Aorta (tissue), 5 donors: ENCODE data around the gene LRRC1. TPM values are rescaled to one million over a fixed set of nuclear protein-coding genes. Genes with fewer than 3 reads are reported as not detected.

Experiments used
- ATAC-seq: fragments of 200-7000 bp; cut with Tn5 transposase; one replicate; pipeline ENCODE4 v1.9.1; 2022; ENCODE audit warnings: moderate library complexity; ENCODE audit not compliant: low FRiP score
- DNase-seq, 2 donors: peaks; one replicate each; pipeline ENCODE4 v3.0.0-alpha.2; 2020
- H3K27ac ChIP-seq, 2 donors: one replicate each; pipeline ENCODE4 v1.5.1; 2013; ENCODE audit warnings: low read length in 2 of 2, mild to moderate bottlenecking in 2 of 2, moderate library complexity in 2 of 2, control low read depth in 1 of 2, inconsistent platforms in 1 of 2, low read depth in 1 of 2
- H3K27me3 ChIP-seq, 2 donors: one replicate each; pipeline ENCODE4 v1.6.1; 2013; ENCODE audit warnings: control low read depth in 1 of 2, low read length in 1 of 2, mild to moderate bottlenecking in 1 of 2, moderate library complexity in 1 of 2; ENCODE audit not compliant: insufficient read depth in 2 of 2, control insufficient read depth in 1 of 2
- H3K36me3 ChIP-seq, 2 donors: one replicate each; pipeline ENCODE4 v1.6.1; 2013; ENCODE audit warnings: control low read depth in 1 of 2, low read length in 1 of 2, mild to moderate bottlenecking in 1 of 2; ENCODE audit not compliant: insufficient read depth in 2 of 2, control insufficient read depth in 1 of 2
- H3K4me1 ChIP-seq, 2 donors: one replicate each; pipeline ENCODE4 v1.6.1; 2013; ENCODE audit warnings: low read length in 2 of 2, control low read depth in 1 of 2, mild to moderate bottlenecking in 1 of 2, moderate library complexity in 1 of 2; ENCODE audit not compliant: insufficient read depth in 2 of 2, control insufficient read depth in 1 of 2
- H3K4me3 ChIP-seq, 2 donors: one replicate each; pipeline ENCODE4 v1.5.1; 2013; ENCODE audit warnings: low read length in 2 of 2, control low read depth in 1 of 2, mild to moderate bottlenecking in 1 of 2
- H3K9me3 ChIP-seq: one replicate; pipeline ENCODE4 v1.6.1; 2013; ENCODE audit warnings: mild to moderate bottlenecking, low read length; ENCODE audit not compliant: control insufficient read depth
- WGBS, 2 donors: extraction: QIAGEN DNeasy Blood & Tissue Kit; methylation state at CpG; one replicate each; pipeline ENCODE4 v1.1.7; 2013; 5-methylcytosine and 5-hydroxymethylcytosine counted together
- intact Hi-C, 2 donors: fragments of 100-400 bp; cut with DNase I; formaldehyde crosslinking; loops; one replicate each; pipeline versions ENCODE4 v1.14.2 to v1.15.0; 2022
- polyA plus RNA-seq, 2 donors: library from polyadenylated mRNA; stranded (reverse); fragments of 200-250 nt; gene quantifications; one replicate each; pipeline ENCODE4 v1.2.3, GENCODE V29; 2013
- total RNA-seq, 2 donors: library from RNA; stranded (reverse); fragmentation: NEBNext Ultra II Directional; extraction: Animal tissue kit (Norgen Biotek cat#: 25700); gene quantifications; one replicate each; pipeline ENCODE4 v1.2.1, GENCODE V29; 2021
- donor health status: healthy with polysubstance abuse.
- donor health status: Bipolar disorder and iron deficiency.
- donor health status: DM: no; HTN: no; CAD: no.
- donor health status: DM: no; HTN: no; CAD: no.
- donor health status: DM: yes; HTN: yes; CAD: no.

Gene LRRC1
- total and polyA plus RNA-seq, 4 donors, result 5.5 to 25.4 (median 15.8) TPM

DNA sequence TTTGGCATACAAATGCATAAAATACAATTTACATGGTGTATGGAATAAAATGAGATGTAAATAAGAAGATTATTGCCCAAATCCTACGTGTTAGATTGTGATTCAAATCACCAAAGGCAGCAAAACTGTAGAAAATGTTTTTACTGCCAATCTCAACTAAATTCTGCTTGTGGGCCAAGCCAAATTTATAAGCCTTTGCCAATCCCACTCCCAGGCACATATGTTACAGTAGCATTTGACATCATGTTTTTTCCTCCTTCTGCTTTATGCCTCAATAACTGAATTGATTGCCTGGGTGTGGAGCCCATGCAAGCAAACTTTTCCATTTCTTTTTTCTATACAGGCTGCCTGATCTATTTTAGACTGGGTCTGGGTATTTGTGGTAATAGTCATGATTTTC is 36.3 kb upstream of the LRRC1 start:
- no peak for ATAC-seq
- H3K36me3 ChIP-seq, result no peaks in the 10 kb centered on the region
- H3K27me3 ChIP-seq, result no peaks in the 10 kb centered on the region
- no peak for DNase-seq
- intact Hi-C loops, result no loop called here
- H3K9me3 ChIP-seq, result no peaks in the 10 kb centered on the region
- no peaks in the 10 kb centered on the region for H3K4me1 ChIP-seq
- no peak overlapping the region for H3K27ac ChIP-seq
- H3K4me3 ChIP-seq, result no peak overlapping the region
- WGBS, 2 donors, result 0 to 7% methylated on average over 1 of the region's 1 CpG

DNA sequence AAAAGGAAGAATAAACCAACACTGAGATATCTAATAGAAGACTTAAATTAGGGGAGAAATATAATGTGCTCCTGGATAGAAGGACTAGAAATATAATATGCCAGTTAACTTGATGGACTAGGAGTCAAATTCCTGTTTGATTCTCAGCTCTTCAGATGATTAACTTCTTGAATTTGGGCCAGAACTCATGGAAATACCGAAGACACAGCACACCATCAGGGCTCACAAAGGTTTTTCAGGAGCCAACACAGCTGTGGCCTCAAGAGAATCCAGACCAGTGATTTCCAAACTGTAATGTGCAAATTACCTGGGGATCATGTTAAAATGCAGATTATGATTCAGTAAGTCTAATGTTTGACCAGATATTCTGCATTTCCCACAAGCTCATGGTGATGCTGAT is 33.8 kb upstream of the LRRC1 start:
- no peak overlapping the region for H3K4me3 ChIP-seq
- intact Hi-C loops, result no loop called here
- no peaks in the 10 kb centered on the region for H3K36me3 ChIP-seq
- no peaks in the 10 kb centered on the region for H3K4me1 ChIP-seq
- no peak overlapping the region for H3K27ac ChIP-seq
- no peaks in the 10 kb centered on the region for H3K9me3 ChIP-seq
- H3K27me3 ChIP-seq, result no peaks in the 10 kb centered on the region
- WGBS, 2 donors, result 66 to 77% methylated on average over 1 of the region's 1 CpG
- ATAC-seq, result no peak
- no peak for DNase-seq

DNA sequence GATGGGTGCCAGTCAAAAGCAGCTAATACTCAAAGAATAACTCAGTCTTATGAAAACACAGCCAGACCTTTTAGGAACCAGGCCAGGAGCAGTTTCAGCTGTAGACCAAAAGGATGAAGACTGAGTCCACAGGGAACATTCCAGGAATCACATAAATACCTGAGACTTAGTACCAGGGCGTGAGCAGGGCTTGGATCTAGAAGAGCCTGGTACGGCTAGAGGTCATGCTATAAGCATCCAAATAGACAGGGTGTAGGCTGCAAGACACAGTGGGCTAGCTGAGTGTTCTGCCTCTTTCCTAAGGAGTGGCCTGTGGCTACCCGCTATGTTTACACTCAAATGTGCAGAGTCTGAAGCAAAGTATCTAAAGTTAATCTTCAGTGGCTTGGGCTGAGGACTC is 29.5 kb upstream of the LRRC1 start:
- Histone ChIP-seq H3K27ac (no peak overlapping the region), H3K4me1 (no peaks in the 10 kb centered on the region), H3K4me3 (no peak overlapping the region), H3K27me3 (no peaks in the 10 kb centered on the region), H3K9me3 (no peaks in the 10 kb centered on the region), H3K36me3 (peaks cover 0 to 2% of the 10 kb centered on the region in 2 donors)
- intact Hi-C loops, result no loop called here
- no peak for ATAC-seq
- WGBS, 2 donors, result 77 to 78% methylated on average over 3 of the region's 3 CpGs
- DNase-seq, result no peak

DNA sequence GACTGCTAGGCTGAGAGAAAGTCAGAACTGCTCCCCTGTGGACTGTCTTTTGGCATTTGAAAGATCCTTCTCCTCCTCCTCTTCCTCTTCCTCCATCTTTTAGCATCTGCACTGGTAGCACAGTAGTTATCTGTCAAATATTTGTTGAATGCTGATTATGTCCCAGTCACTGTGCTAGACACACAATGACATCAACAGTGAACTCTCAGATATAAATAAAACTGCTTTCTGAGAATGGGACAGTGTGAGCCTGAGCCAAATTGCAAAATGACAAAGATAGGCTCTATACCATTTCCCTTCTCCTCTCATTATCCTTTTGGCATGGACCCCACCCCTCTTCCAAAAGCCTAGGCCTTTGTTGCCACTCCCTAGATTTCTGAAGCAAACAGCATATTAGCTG is 27.9 kb upstream of the LRRC1 start:
- Histone ChIP-seq H3K27ac (no peak overlapping the region), H3K27me3 (no peaks in the 10 kb centered on the region), H3K4me1 (peaks cover 0 to 1% of the 10 kb centered on the region in 2 donors), H3K9me3 (no peaks in the 10 kb centered on the region), H3K36me3 (peaks cover 0 to 2% of the 10 kb centered on the region in 2 donors), H3K4me3 (no peak overlapping the region)
- intact Hi-C loops, result no loop called here
- no peak for ATAC-seq
- DNase-seq, result no peak

DNA sequence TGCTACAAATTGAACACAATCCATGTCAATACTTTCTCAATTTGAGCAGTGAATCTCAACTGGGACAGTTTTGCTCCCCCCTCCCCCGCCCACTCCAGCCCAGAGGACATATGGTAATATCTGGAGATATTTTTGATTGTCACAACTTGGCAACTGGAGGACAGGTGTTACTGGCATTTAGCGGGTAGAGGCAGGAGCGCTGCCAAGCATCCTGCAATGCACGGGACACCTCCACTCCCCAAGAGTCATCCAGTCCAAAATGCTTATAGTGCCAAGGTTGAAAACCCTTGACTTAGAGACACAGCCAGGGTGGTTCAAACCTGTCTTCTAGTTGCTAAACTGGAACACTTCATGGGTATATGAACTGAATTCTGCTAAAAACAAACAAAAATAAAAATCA is 26.9 kb upstream of the LRRC1 start:
- Histone ChIP-seq H3K4me3 (no peak overlapping the region), H3K9me3 (no peaks in the 10 kb centered on the region), H3K27ac (no peak overlapping the region), H3K36me3 (peaks cover 0 to 2% of the 10 kb centered on the region in 2 donors), H3K27me3 (no peaks in the 10 kb centered on the region), H3K4me1 (peaks cover 0 to 1% of the 10 kb centered on the region in 2 donors)
- intact Hi-C loops, result no loop called here
- ATAC-seq (no peak), DNase-seq (no peak)
- WGBS, 2 donors, result 70 to 72% methylated on average over 4 of the region's 4 CpGs

DNA sequence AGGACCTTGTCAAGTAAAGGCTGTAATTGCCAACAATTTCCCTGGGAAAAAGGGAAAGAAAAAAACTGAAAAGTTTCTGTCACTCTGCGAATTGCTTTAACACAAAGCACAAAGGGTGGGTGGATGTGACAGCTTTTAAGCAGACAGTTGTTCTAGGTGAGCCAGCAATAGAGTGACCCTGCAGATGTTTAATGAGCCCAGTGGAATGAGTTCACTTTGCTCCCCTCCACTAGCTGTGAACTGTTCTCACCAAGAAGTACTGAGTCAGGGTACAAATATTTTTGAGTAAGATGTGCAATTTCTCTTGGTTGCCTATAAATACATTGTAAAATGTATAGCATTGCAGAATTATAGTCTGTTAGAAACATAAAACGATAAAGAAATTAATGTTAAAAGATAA is 26.2 kb upstream of the LRRC1 start:
- ATAC-seq, result no peak
- WGBS, 2 donors, result 69 to 78% methylated on average over 2 of the region's 2 CpGs
- H3K36me3 ChIP-seq, result peaks cover 0 to 2% of the 10 kb centered on the region in 2 donors
- no peak overlapping the region for H3K4me3 ChIP-seq
- no peak for DNase-seq
- peaks cover 0 to 1% of the 10 kb centered on the region in 2 donors for H3K4me1 ChIP-seq
- H3K27me3 ChIP-seq, result no peaks in the 10 kb centered on the region
- intact Hi-C loops, result no loop called here
- no peaks in the 10 kb centered on the region for H3K9me3 ChIP-seq
- no peak overlapping the region for H3K27ac ChIP-seq

DNA sequence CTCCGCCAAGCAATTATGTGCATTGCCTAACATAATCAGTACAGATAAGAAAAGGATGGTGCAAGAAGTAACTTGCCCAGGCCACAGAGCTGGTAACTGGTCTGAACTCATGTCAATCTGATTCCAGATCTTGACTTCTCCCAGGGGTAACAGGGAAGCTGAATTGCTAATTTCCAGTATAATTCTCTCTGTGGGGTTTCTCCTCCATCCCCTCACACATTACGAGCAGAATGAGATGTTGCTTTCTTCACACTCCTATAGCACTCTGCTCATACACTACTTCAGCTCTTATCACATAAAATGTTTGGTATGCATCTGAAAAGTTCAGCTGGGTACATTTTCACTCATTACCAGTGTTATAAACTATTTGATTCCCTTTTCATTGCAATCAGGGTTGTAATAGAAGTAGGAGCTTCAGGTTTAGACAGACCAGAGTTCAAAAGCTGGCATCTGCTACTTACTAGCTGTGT is 24.0 kb upstream of the LRRC1 start:
- H3K27me3 ChIP-seq, result no peaks in the 10 kb centered on the region
- no peaks in the 10 kb centered on the region for H3K9me3 ChIP-seq
- DNase-seq (no peak), ATAC-seq (no peak)
- peaks cover 0 to 2% of the 10 kb centered on the region in 2 donors for H3K36me3 ChIP-seq
- WGBS, 2 donors, result 60 to 62% methylated on average over 2 of the region's 2 CpGs
- no peak overlapping the region for H3K4me3 ChIP-seq
- peaks cover 0 to 1% of the 10 kb centered on the region in 2 donors for H3K4me1 ChIP-seq
- no peak overlapping the region for H3K27ac ChIP-seq
- intact Hi-C loops, result no loop called here

DNA sequence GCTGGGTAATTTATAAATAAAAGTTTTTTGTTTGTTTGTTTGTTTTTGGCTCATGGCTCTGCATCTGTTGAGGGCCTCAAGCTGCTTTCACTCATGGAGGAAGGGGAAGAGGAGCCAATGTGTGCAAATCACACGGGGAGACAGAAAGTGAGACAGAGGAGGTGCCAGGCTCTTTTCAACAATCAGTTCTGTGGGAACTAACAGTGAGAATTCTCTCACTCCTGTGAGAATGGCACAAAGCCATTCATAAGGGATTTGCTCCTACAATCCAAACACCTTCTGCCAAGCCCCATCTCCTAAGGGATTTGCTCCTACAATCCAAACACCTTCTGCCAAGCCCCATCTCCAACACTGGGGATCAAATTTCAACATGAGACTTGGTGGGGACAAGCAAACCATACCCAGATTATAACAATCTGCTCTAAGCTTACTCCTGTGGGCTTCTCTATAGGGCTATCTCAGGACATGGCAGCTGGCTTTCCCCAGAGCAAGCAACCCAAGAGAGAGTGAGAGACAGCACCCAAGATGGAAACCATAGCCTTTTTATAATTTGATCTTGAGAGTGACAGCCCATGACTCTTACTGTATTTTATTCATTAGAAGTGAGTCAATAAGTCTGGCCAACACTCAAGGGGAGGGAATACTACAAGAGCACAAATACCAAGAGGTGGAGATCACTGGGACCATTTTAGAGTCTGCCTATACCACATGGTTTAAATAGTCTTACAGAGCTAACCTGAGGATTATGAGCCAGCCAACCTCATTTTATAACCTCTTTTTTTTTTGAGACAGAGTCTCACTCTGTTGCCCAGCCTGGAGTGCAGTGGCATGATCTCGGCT is 22.8 kb upstream of the LRRC1 start:
- 28 to 32% methylated on average over 2 of the region's 2 CpGs for WGBS, 2 donors
- no peak for ATAC-seq
- Histone ChIP-seq H3K4me3 (no peak overlapping the region), H3K27me3 (no peaks in the 10 kb centered on the region), H3K27ac (peak overlapping the region in 1 of 2 donors; percentile 36), H3K9me3 (no peaks in the 10 kb centered on the region), H3K36me3 (peaks cover 0 to 2% of the 10 kb centered on the region in 2 donors), H3K4me1 (peaks cover 0 to 1% of the 10 kb centered on the region in 2 donors)
- DNase-seq, result no peak
- intact Hi-C loops, result no loop called here

DNA sequence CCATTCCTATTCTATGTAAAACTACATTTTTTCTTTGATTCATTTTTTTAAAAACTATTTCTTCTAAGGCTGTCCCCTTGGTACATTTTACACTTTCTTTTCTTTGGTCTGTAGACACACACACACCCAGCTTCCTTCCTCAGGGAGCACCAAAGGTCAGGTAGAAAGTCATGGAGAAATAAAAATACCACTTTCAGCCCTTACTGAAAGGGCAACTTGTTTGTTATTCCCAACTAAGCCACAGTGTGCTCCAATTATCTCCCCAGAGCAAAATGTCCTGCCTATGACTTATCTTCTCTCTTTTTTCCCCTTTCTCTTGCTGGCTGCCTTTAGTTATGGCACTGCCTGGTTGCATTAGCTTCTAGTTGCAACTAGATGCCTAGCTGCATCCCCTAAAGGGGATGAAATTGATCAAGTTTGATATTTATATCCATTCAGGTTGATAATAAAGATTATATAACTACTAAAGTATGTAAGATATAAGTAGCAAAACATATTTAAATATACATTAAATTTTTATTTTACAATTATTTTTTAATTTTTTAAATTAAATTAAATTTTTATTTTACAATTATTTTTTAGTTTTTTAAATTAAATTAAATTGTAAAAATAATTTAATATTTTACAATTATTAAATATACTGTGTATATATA is 21.6 kb upstream of the LRRC1 start:
- intact Hi-C loops, result no loop called here
- no peak for ATAC-seq

More for the DNA sequence above, 21.6 kb upstream of the LRRC1 start:
- peaks cover 0 to 1% of the 10 kb centered on the region in 2 donors for H3K4me1 ChIP-seq
- no peaks in the 10 kb centered on the region for H3K27me3 ChIP-seq
- H3K27ac ChIP-seq, result no peak overlapping the region
- no peaks in the 10 kb centered on the region for H3K9me3 ChIP-seq
- H3K4me3 ChIP-seq, result no peak overlapping the region
- no peak for DNase-seq
- H3K36me3 ChIP-seq, result no peaks in the 10 kb centered on the region
